HCT116 (cell line): Measurements from ENCODE around the gene ZNF333. TPM values are rescaled to one million over a fixed set of nuclear protein-coding genes. Genes with fewer than 3 reads are reported as not detected.

Experiments used
- ATAC-seq: fragments of 200-7000 bp; cut with Tn5 transposase; 2 replicates; pipeline ENCODE4 v1.9.1; 2020; ENCODE audit warnings: mild to moderate bottlenecking, moderate library complexity
- BruUV-seq: library from RNA; stranded (reverse); fragments of 400-500 nt; replicated peaks from 2 replicates; lab custom pipeline; 2021; lab: Mats Ljungman, UMichigan
- CTCF ChIA-PET: fragments of 300-600 bp; sonication (Branson Sonifier 250); formaldehyde crosslinking; loops from one replicate; lab custom pipeline; 2021; ENCODE audit warnings: antibody characterized with exemption; lab: Charles Lee
- POLR2A ChIA-PET: fragments of 300-600, 350-600 bp; sonication (Branson Sonifier 250); formaldehyde crosslinking; loops from one replicate; lab custom pipeline; 2021; ENCODE audit warnings: antibody characterized with exemption; lab: Charles Lee
- RAD21 ChIA-PET, 2 experiments: fragments of 300-600 bp; sonication (Branson Sonifier 250); formaldehyde crosslinking; loops; one replicate each; lab custom pipeline; 2023; ENCODE audit warnings: low total read pairs in 2 of 2; ENCODE audit not compliant: uncharacterized antibody in 2 of 2, unreplicated experiment in 2 of 2, low non-redundant PET in 1 of 2; lab: Charles Lee
- DNase-seq: peaks from one replicate; pipeline ENCODE4 v3.0.0-alpha.2; 2010; ENCODE audit warnings: low read depth, low spot score
- H2AFZ ChIP-seq: fragments of 200-600 bp; shearing (Covaris generic), sonication (generic); 2 replicates; pipeline ENCODE4 v1.6.1; 2017; ENCODE audit warnings: low read depth, mixed run types, mixed read lengths, antibody characterized with exemption, low read length; ENCODE audit not compliant: poor library complexity, severe bottlenecking
- H3K27ac ChIP-seq: 2 replicates; pipeline ENCODE4 v1.5.1; 2012; ENCODE audit warnings: low read depth, low read length
- H3K27me3 ChIP-seq: fragments of 200-600 bp; sonication (generic); 2 replicates; pipeline ENCODE4 v1.6.1; 2016; ENCODE audit warnings: mixed run types, low read length, mixed read lengths; ENCODE audit not compliant: insufficient read depth
- H3K36me3 ChIP-seq, 2 experiments: fragments of 200-500 bp in 1 of 2; fragments of 200-600 bp in 1 of 2; sonication (Bioruptor generic) in 1 of 2; sonication (generic) in 1 of 2; 2 replicates each; pipeline versions ENCODE4 v1.5.1 to v1.6.1; 2014 to 2016; ENCODE audit warnings: low read length in 2 of 2, inconsistent platforms in 1 of 2, mixed read lengths in 1 of 2, mixed run types in 1 of 2; ENCODE audit not compliant: insufficient read depth in 2 of 2, control insufficient read depth in 1 of 2
- H3K4me1 ChIP-seq, 2 experiments: fragments of 200-600 bp in 1 of 2; sonication (generic) in 1 of 2; 2 replicates each; pipeline versions ENCODE4 v1.5.1 to v1.6.1; 2012 to 2017; ENCODE audit warnings: low read length in 2 of 2, inconsistent platforms in 1 of 2, mild to moderate bottlenecking in 1 of 2, mixed read lengths in 1 of 2, mixed run types in 1 of 2, moderate library complexity in 1 of 2; ENCODE audit not compliant: insufficient read depth in 2 of 2, control insufficient read depth in 1 of 2
- H3K4me2 ChIP-seq: fragments of 200-600 bp; sonication (generic); 2 replicates; pipeline ENCODE4 v1.6.1; 2017; ENCODE audit warnings: mixed run types, low read length, mixed read lengths
- H3K4me3 ChIP-seq, 2 experiments: fragments of 200-600 bp in 1 of 2; sonication (generic) in 1 of 2; replicated peaks in 1 of 2; 2 replicates each; pipeline ENCODE4 v1.5.1; 2011 to 2016; ENCODE audit warnings: low read length in 2 of 2, control low read depth in 1 of 2, low read depth in 1 of 2, mild to moderate bottlenecking in 1 of 2, mixed read lengths in 1 of 2, mixed run types in 1 of 2
- H3K79me2 ChIP-seq: fragments of 200-600 bp; sonication (generic); 2 replicates; pipeline ENCODE4 v1.6.1; 2017; ENCODE audit warnings: mild to moderate bottlenecking, mixed run types, low read length, moderate library complexity, mixed read lengths; ENCODE audit not compliant: insufficient read depth
- H3K9ac ChIP-seq: fragments of 200-600 bp; sonication (generic); 2 replicates; pipeline ENCODE4 v1.6.1; 2016; ENCODE audit warnings: low read length, mixed read lengths
- H3K9me2 ChIP-seq: fragments of 200-600 bp; sonication (generic), shearing (Covaris generic); 2 replicates; pipeline ENCODE4 v1.6.1; 2017; ENCODE audit warnings: mixed run types, mild to moderate bottlenecking, moderate library complexity; ENCODE audit not compliant: insufficient read depth
- H3K9me3 ChIP-seq, 2 experiments: fragments of 200-500 bp in 1 of 2; fragments of 200-600 bp in 1 of 2; sonication (Bioruptor generic) in 1 of 2; sonication (generic) in 1 of 2; 2 replicates each; pipeline ENCODE4 v1.6.1; 2014 to 2017; ENCODE audit warnings: low read length in 2 of 2, mixed read lengths in 2 of 2, inconsistent platforms in 1 of 2, low read depth in 1 of 2, mild to moderate bottlenecking in 1 of 2, mixed run types in 1 of 2, moderate library complexity in 1 of 2; ENCODE audit not compliant: control insufficient read depth in 1 of 2, insufficient read depth in 1 of 2
- H4K20me1 ChIP-seq: fragments of 200-600 bp; sonication (generic), shearing (Covaris generic); 2 replicates; pipeline ENCODE4 v1.6.1; 2017; ENCODE audit warnings: mixed run types, mild to moderate bottlenecking, moderate library complexity; ENCODE audit not compliant: insufficient read depth
- CBX3 ChIP-seq: IDR thresholded peaks from 2 replicates; pipeline ENCODE4 v1.6.1; 2012; ENCODE audit warnings: low read depth
- CEBPB ChIP-seq: IDR thresholded peaks from 2 replicates; pipeline ENCODE4 v1.6.1; 2012; ENCODE audit warnings: low read depth
- FOSL1 ChIP-seq: IDR thresholded peaks from 2 replicates; pipeline ENCODE4 v1.6.1; 2012; ENCODE audit warnings: low read depth
- JUND ChIP-seq: IDR thresholded peaks from 2 replicates; pipeline ENCODE4 v1.6.1; 2012
- POLR2AphosphoS5 ChIP-seq: IDR thresholded peaks from 2 replicates; pipeline ENCODE4 v1.6.1; 2011; ENCODE audit warnings: mild to moderate bottlenecking, low read depth, low read length, moderate library complexity
- TCF7L2 ChIP-seq: IDR thresholded peaks from 2 replicates; pipeline ENCODE4 v1.7.0; 2011; ENCODE audit warnings: borderline replicate concordance, inconsistent platforms; ENCODE audit not compliant: insufficient read depth, insufficient read length; ENCODE audit errors: extremely low read depth
- YY1 ChIP-seq: IDR thresholded peaks from 2 replicates; pipeline ENCODE4 v1.6.1; 2011; ENCODE audit warnings: low read length, low read depth, moderate library complexity, mild to moderate bottlenecking; ENCODE audit not compliant: insufficient replicate concordance; ENCODE audit errors: extremely low read depth
- ZNF274 ChIP-seq: fragments of 200-500 bp; sonication (Bioruptor generic); IDR thresholded peaks from 2 replicates; pipeline ENCODE4 v1.6.1; 2014; ENCODE audit warnings: mild to moderate bottlenecking, low read depth, low read length, inconsistent platforms
- intact Hi-C: fragments of 100-400 bp; cut with micrococcal nuclease; formaldehyde crosslinking; loops from 2 replicates; pipeline ENCODE4 v1.10.0; 2022
- total RNA-seq: library from RNA; stranded (reverse); gene quantifications from one replicate; pipeline ENCODE4 v1.2.1, GENCODE V29; 2021; ENCODE audit not compliant: unreplicated experiment
- TF ChIP-seq, protein P1 (sequence below): IDR thresholded peaks from 2 replicates; pipeline ENCODE4 v1.6.1; 2012
- TF ChIP-seq, protein P2 (sequence below): IDR thresholded peaks from 2 replicates; pipeline ENCODE4 v1.6.1; 2012; ENCODE audit warnings: low read depth
- TF ChIP-seq, protein P3 (sequence below): IDR thresholded peaks from 2 replicates; pipeline ENCODE4 v1.6.1; 2011; ENCODE audit warnings: mild to moderate bottlenecking, low read length, moderate library complexity; ENCODE audit not compliant: insufficient replicate concordance; ENCODE audit errors: extremely low read depth
- TF ChIP-seq, protein P4 (sequence below): IDR thresholded peaks from 2 replicates; pipeline ENCODE4 v1.6.1; 2012
- TF ChIP-seq, protein P5 (sequence below), 3 experiments: fragments of 200-600 bp in 1 of 3; sonication (generic) in 1 of 3; IDR thresholded peaks in 2 of 3; conservative IDR thresholded peaks in 1 of 3; 2 replicates each; pipeline ENCODE4 v1.5.1; 2012 to 2017; ENCODE audit warnings: low read depth in 2 of 3, low read length in 2 of 3, antibody characterized with exemption in 1 of 3, borderline replicate concordance in 1 of 3, control low read depth in 1 of 3, mild to moderate bottlenecking in 1 of 3, mixed read lengths in 1 of 3, mixed run types in 1 of 3, moderate library complexity in 1 of 3; ENCODE audit not compliant: insufficient read depth in 1 of 3

ZNF333 gene
- total RNA-seq, 1 experiment from 2014 or later, result 9.2 TPM

DNA sequence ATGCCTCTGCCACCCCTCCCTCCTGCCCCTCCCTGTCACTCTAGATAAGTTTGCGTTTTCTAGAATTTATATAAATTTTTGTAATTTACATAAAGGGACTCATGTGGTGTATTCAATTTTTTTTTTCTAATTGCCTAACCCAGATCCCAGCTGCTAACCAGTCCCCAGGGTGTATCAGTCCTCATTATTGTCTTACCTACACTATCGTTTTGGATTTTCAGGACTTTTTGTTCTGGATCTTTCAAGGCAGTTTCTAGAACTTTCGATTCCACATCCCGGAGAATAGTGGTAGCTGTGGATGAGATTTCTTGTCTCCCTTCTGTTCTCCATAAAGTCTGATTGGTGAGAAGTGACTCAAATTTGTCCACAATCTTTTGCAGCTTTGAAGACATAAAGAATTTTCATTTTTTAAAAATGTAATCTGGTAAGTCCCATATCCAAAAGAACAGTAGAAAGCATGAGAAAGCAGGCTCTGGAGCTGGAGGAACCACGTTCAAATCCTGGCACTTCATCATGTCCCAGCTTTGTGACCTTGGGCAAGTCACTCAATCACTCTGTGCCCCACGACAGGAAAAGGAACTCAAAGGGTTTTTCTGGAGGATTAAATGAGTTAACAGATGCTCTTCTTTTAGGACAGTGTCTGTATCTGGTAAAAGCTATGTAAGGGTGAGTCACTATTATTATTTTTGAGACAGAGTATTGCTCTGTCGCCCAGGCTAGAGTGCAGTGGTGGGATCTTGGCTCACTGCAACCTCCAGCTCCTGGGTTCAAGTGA is 34.9 kb upstream of the ZNF333 start:
- TF ChIP-seq JUND, result no peak
- no peak for TF ChIP-seq CEBPB
- TF ChIP-seq ZNF274, result no peak
- TF ChIP-seq, protein P1, sequence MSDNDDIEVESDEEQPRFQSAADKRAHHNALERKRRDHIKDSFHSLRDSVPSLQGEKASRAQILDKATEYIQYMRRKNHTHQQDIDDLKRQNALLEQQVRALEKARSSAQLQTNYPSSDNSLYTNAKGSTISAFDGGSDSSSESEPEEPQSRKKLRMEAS, result no peak
- no peak for TF ChIP-seq POLR2AphosphoS5
- TF ChIP-seq YY1, result no peak
- TF ChIP-seq, protein P2, sequence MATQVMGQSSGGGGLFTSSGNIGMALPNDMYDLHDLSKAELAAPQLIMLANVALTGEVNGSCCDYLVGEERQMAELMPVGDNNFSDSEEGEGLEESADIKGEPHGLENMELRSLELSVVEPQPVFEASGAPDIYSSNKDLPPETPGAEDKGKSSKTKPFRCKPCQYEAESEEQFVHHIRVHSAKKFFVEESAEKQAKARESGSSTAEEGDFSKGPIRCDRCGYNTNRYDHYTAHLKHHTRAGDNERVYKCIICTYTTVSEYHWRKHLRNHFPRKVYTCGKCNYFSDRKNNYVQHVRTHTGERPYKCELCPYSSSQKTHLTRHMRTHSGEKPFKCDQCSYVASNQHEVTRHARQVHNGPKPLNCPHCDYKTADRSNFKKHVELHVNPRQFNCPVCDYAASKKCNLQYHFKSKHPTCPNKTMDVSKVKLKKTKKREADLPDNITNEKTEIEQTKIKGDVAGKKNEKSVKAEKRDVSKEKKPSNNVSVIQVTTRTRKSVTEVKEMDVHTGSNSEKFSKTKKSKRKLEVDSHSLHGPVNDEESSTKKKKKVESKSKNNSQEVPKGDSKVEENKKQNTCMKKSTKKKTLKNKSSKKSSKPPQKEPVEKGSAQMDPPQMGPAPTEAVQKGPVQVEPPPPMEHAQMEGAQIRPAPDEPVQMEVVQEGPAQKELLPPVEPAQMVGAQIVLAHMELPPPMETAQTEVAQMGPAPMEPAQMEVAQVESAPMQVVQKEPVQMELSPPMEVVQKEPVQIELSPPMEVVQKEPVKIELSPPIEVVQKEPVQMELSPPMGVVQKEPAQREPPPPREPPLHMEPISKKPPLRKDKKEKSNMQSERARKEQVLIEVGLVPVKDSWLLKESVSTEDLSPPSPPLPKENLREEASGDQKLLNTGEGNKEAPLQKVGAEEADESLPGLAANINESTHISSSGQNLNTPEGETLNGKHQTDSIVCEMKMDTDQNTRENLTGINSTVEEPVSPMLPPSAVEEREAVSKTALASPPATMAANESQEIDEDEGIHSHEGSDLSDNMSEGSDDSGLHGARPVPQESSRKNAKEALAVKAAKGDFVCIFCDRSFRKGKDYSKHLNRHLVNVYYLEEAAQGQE, result no peak
- TF ChIP-seq, protein P3, sequence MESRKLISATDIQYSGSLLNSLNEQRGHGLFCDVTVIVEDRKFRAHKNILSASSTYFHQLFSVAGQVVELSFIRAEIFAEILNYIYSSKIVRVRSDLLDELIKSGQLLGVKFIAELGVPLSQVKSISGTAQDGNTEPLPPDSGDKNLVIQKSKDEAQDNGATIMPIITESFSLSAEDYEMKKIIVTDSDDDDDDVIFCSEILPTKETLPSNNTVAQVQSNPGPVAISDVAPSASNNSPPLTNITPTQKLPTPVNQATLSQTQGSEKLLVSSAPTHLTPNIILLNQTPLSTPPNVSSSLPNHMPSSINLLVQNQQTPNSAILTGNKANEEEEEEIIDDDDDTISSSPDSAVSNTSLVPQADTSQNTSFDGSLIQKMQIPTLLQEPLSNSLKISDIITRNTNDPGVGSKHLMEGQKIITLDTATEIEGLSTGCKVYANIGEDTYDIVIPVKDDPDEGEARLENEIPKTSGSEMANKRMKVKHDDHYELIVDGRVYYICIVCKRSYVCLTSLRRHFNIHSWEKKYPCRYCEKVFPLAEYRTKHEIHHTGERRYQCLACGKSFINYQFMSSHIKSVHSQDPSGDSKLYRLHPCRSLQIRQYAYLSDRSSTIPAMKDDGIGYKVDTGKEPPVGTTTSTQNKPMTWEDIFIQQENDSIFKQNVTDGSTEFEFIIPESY, result no peak
- no peak for TF ChIP-seq CBX3
- TF ChIP-seq, protein P4, sequence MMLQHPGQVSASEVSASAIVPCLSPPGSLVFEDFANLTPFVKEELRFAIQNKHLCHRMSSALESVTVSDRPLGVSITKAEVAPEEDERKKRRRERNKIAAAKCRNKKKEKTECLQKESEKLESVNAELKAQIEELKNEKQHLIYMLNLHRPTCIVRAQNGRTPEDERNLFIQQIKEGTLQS, result no peak
- TF ChIP-seq FOSL1, result no peak
- TF ChIP-seq, protein P5, sequence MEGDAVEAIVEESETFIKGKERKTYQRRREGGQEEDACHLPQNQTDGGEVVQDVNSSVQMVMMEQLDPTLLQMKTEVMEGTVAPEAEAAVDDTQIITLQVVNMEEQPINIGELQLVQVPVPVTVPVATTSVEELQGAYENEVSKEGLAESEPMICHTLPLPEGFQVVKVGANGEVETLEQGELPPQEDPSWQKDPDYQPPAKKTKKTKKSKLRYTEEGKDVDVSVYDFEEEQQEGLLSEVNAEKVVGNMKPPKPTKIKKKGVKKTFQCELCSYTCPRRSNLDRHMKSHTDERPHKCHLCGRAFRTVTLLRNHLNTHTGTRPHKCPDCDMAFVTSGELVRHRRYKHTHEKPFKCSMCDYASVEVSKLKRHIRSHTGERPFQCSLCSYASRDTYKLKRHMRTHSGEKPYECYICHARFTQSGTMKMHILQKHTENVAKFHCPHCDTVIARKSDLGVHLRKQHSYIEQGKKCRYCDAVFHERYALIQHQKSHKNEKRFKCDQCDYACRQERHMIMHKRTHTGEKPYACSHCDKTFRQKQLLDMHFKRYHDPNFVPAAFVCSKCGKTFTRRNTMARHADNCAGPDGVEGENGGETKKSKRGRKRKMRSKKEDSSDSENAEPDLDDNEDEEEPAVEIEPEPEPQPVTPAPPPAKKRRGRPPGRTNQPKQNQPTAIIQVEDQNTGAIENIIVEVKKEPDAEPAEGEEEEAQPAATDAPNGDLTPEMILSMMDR (IDR thresholded peaks at IDR 0.05 in 2 of 3, conservative IDR thresholded peaks at IDR 0.05 in 1 of 3; ENCODE audit: borderline replicate concordance in 1 of 3, insufficient read depth in 1 of 3, low read depth in 2 of 3, low read length in 2 of 3), result no peak
- TF ChIP-seq TCF7L2, result no peak
- H3K9me3 ChIP-seq, result no peaks in the 10 kb centered on the region
- H3K79me2 ChIP-seq, result no peaks in the 10 kb centered on the region
- no peak overlapping the region for H3K9ac ChIP-seq
- H2AFZ ChIP-seq, result no peak overlapping the region
- ChIA-PET CTCF (no interaction called here), POLR2A (no interaction called here), RAD21 (no interaction called here)
- BruUV-seq, result no TSS peak
- no peaks in the 10 kb centered on the region for H3K4me1 ChIP-seq
- DNase-seq (no peak), ATAC-seq (no peak)
- peaks cover 4% of the 10 kb centered on the region; the same call in 1 of the 2 replicates for H3K27me3 ChIP-seq
- no peaks in the 10 kb centered on the region for H3K9me2 ChIP-seq
- H3K4me3 ChIP-seq, result no peak overlapping the region
- intact Hi-C loops, result no loop called here
- no peak overlapping the region for H3K4me2 ChIP-seq
- no peaks in the 10 kb centered on the region for H4K20me1 ChIP-seq
- H3K27ac ChIP-seq, result no peak overlapping the region
- no peaks in the 10 kb centered on the region for H3K36me3 ChIP-seq
